CD4-positive, alpha-beta T cell (primary cell): ENCODE measurements around the gene MRPL55. TPM values are rescaled to one million over a fixed set of nuclear protein-coding genes. Genes with fewer than 3 reads are reported as not detected.
A peak's percentile ranks its signal among the peaks of the same experiment; 100 is the strongest.

Experiments
- ATAC-seq: fragments of 200-7000 bp; cut with Tn5 transposase; one replicate; pipeline ENCODE4 v1.10.0; 2022; ENCODE audit warnings: mild to moderate bottlenecking; ENCODE audit not compliant: poor library complexity
- CTCF ChIA-PET: fragments of 350-600 bp; sonication (Branson Sonifier 250); formaldehyde crosslinking; loops from one replicate; lab custom pipeline; 2021; ENCODE audit warnings: antibody characterized with exemption, inconsistent platforms; lab: Charles Lee
- POLR2A ChIA-PET: fragments of 350-600 bp; sonication (Branson Sonifier 250); formaldehyde crosslinking; loops from one replicate; lab custom pipeline; 2021; ENCODE audit warnings: antibody characterized with exemption, inconsistent platforms; lab: Charles Lee
- DNase-seq, 14 experiments: peaks; one replicate each; pipeline ENCODE4 v3.0.0-alpha.2; 2013 to 2020; ENCODE audit warnings: mixed read lengths in 2 of 14
- H3K27ac ChIP-seq, 2 donors: one replicate each; pipeline versions ENCODE4 v1.5.1 to v1.7.0; 2013; ENCODE audit warnings: low read length in 2 of 2, low read depth in 1 of 2, mild to moderate bottlenecking in 1 of 2
- H3K27me3 ChIP-seq, 2 experiments: 1 replicate in 1 of 2; 2 replicates in 1 of 2; pipeline versions ENCODE4 v1.6.1 to v1.7.0; 2013; ENCODE audit warnings: low read length in 2 of 2, control low read depth in 1 of 2, mild to moderate bottlenecking in 1 of 2, moderate library complexity in 1 of 2; ENCODE audit not compliant: insufficient read depth in 2 of 2, control insufficient read depth in 1 of 2
- H3K36me3 ChIP-seq: one replicate; pipeline ENCODE4 v1.6.1; 2013; ENCODE audit warnings: low read length, control low read depth; ENCODE audit not compliant: insufficient read depth
- H3K4me1 ChIP-seq: one replicate; pipeline ENCODE4 v1.6.1; 2013; ENCODE audit warnings: low read length, control low read depth; ENCODE audit not compliant: insufficient read depth
- H3K4me3 ChIP-seq: one replicate; pipeline ENCODE4 v1.5.1; 2013; ENCODE audit warnings: mild to moderate bottlenecking, low read length, moderate library complexity
- H3K9me3 ChIP-seq, 2 experiments: 1 replicate in 1 of 2; 2 replicates in 1 of 2; pipeline versions ENCODE4 v1.6.1 to v1.7.0; 2013; ENCODE audit warnings: low read length in 2 of 2, mild to moderate bottlenecking in 2 of 2, control low read depth in 1 of 2, moderate library complexity in 1 of 2; ENCODE audit not compliant: control insufficient read depth in 1 of 2, insufficient read depth in 1 of 2
- H3K27ac Mint-ChIP-seq: one replicate; pipeline ENCODE4 v1.8.0; 2020; ENCODE audit warnings: mixed read lengths
- H3K27me3 Mint-ChIP-seq: one replicate; pipeline ENCODE4 v1.8.0; 2021; ENCODE audit warnings: mixed read lengths
- H3K36me3 Mint-ChIP-seq: one replicate; pipeline ENCODE4 v1.8.0; 2021; ENCODE audit warnings: low read depth, mixed read lengths
- H3K4me1 Mint-ChIP-seq: one replicate; pipeline ENCODE4 v1.8.0; 2021; ENCODE audit warnings: low read depth, mixed read lengths
- H3K4me3 Mint-ChIP-seq: one replicate; pipeline ENCODE4 v1.8.0; 2020; ENCODE audit warnings: mild to moderate bottlenecking, mixed read lengths
- H3K9me3 Mint-ChIP-seq: one replicate; pipeline ENCODE4 v1.8.0; 2020; ENCODE audit warnings: mixed read lengths
- intact Hi-C, 2 experiments: fragments of 100-400 bp; cut with DNase I in 1 of 2; cut with micrococcal nuclease in 1 of 2; formaldehyde crosslinking; loops; one replicate each; pipeline versions ENCODE4 v1.15.1 to v1.9.0; 2023 to 2025; cut with DNase I, micrococcal nuclease
- total RNA-seq, 174 experiments: library from RNA in 2 of 174; stranded (reverse) in 2 of 174; gene quantifications; one replicate each; pipeline ENCODE4 v1.2.3 and lab custom pipeline; 2021 to 2026
- TF ChIP-seq, protein P1 (sequence below): fragments of 200-600 bp; IDR thresholded peaks from one replicate; pipeline ENCODE4 v1.8.0; 2022; ENCODE audit warnings: antibody characterized with exemption, mild to moderate bottlenecking

MRPL55 gene
- total RNA-seq, 2 experiments from 2014 or later: 120 to 128 TPM

- Mint-ChIP-seq H3K9me3 (no peaks in the 10 kb centered on the region), H3K4me1 (peaks cover 53% of the 10 kb centered on the region), H3K27me3 (no peaks in the 10 kb centered on the region), H3K4me3 (peak within 1 kb of the TSS; percentile 97), H3K36me3 (peaks cover 28% of the 10 kb centered on the region), H3K27ac (peak within 1 kb of the TSS; percentile 99)
- H3K4me3 ChIP-seq: peak within 1 kb of the TSS; percentile 80
- peaks cover 6% of the 10 kb centered on the region for H3K36me3 ChIP-seq
- peaks cover 63% of the 10 kb centered on the region for H3K4me1 ChIP-seq
- POLR2A ChIA-PET: interaction anchor here (0.6 to 3.7 kb wide), 26 partner anchors 9 to 1674 kb away, joined by 3 to 44 read pairs (median 4); partner anchors contain the start of genes GUK1, IBA57, JMJD4 and MRPL55
- ATAC-seq: peak; percentile 84
- CTCF ChIA-PET: interaction anchor here (0.8 to 1.9 kb wide), 4 partner anchors 49 to 540 kb away, joined by 3 to 6 read pairs (median 3); partner anchors contain the start of gene IBA57
- H3K9me3 ChIP-seq: no peaks in the 10 kb centered on the region
- intact Hi-C loops: loop anchor here (1.0 to 10.0 kb wide), 9 partner anchors 21 to 1138 kb away; partner anchors contain the start of genes IBA57 (in 2 of the 2), C1orf35 (in 1 of the 2), COQ8A (in 1 of the 2) and GUK1 (in 1 of the 2)
- TF ChIP-seq, protein P1, sequence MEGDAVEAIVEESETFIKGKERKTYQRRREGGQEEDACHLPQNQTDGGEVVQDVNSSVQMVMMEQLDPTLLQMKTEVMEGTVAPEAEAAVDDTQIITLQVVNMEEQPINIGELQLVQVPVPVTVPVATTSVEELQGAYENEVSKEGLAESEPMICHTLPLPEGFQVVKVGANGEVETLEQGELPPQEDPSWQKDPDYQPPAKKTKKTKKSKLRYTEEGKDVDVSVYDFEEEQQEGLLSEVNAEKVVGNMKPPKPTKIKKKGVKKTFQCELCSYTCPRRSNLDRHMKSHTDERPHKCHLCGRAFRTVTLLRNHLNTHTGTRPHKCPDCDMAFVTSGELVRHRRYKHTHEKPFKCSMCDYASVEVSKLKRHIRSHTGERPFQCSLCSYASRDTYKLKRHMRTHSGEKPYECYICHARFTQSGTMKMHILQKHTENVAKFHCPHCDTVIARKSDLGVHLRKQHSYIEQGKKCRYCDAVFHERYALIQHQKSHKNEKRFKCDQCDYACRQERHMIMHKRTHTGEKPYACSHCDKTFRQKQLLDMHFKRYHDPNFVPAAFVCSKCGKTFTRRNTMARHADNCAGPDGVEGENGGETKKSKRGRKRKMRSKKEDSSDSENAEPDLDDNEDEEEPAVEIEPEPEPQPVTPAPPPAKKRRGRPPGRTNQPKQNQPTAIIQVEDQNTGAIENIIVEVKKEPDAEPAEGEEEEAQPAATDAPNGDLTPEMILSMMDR: no peak
- DNase-seq: peak; percentile 81 to 97 (median 93)
- H3K27ac ChIP-seq: peak within 1 kb of the TSS; percentile 86 to 89
- H3K27me3 ChIP-seq: no peaks in the 10 kb centered on the region
These were observed 26.7 kb downstream of the MRPL55 start, which contains the start of gene ARF1 for GRCh38 chr1:228082214-228082917. Gene ARF1 (plus strand): TSS chr1:228082708. CDS start chr1:228097115, 14,407 bp downstream.

- POLR2A ChIA-PET: interaction anchor here (0.6 to 3.7 kb wide), 24 partner anchors 10 to 1673 kb away, joined by 3 to 44 read pairs (median 5); partner anchors contain the start of genes GUK1, IBA57, MRPL55 and RNF187
- Mint-ChIP-seq H3K9me3 (no peaks in the 10 kb centered on the region), H3K27me3 (no peaks in the 10 kb centered on the region), H3K4me1 (peaks cover 51% of the 10 kb centered on the region), H3K4me3 (peak overlapping the region; percentile 87), H3K36me3 (peaks cover 27% of the 10 kb centered on the region), H3K27ac (peak overlapping the region; percentile 99)
- intact Hi-C loops: loop anchor here (1.0 to 10.0 kb wide), 9 partner anchors 22 to 1137 kb away; partner anchors contain the start of genes IBA57 (in 2 of the 2), C1orf35 (in 1 of the 2), COQ8A (in 1 of the 2) and GUK1 (in 1 of the 2)
- peak overlapping the region; percentile 80 for H3K4me3 ChIP-seq
- no peaks in the 10 kb centered on the region for H3K9me3 ChIP-seq
- CTCF ChIA-PET: interaction anchor here (0.8 to 1.9 kb wide), 4 partner anchors 49 to 539 kb away, joined by 3 to 6 read pairs (median 3); partner anchors contain the start of gene IBA57
- DNase-seq: peak in 3 of 14 experiments; percentile 12 to 52 (median 35)
- peak overlapping the region; percentile 68 to 86 for H3K27ac ChIP-seq
- no peaks in the 10 kb centered on the region for H3K27me3 ChIP-seq
- peaks cover 56% of the 10 kb centered on the region for H3K4me1 ChIP-seq
- TF ChIP-seq, protein P1: no peak
- H3K36me3 ChIP-seq: peaks cover 6% of the 10 kb centered on the region
- peak; percentile 8 for ATAC-seq
These were observed 27.4 kb downstream of the MRPL55 start for GRCh38 chr1:228081578-228082213.

DNA sequence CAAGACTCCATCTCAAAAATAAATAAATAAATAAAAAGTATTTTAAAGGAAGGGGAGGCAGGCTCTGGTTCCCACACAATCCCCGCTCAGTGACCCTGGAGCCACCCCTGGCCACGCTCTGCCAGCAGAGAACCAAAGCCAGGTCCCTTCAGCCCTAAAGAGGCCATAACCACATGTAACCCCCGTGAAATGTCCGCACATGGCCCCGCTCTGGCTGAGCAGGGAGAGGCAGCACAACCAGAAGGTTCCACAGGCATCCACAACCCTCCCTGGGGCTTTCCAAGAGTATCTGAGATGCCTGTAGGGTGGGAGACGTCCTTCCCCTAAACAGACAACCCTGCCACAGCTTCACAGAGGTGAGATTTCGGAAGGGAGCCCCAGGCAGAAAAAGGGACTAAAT lies 28.0 kb downstream of the MRPL55 start:
- ChIA-PET CTCF (interaction anchor here (1.1 kb wide), 1 partner anchor 86 kb away, joined by 3 read pairs; no protein-coding TSS in a partner anchor), POLR2A (interaction anchor here (1.6 to 3.7 kb wide), 3 partner anchors 18 to 85 kb away, joined by 11 to 44 read pairs (median 38); partner anchors contain the start of gene IBA57)
- no peak overlapping the region for H3K27ac ChIP-seq
- H3K36me3 ChIP-seq: peaks cover 6% of the 10 kb centered on the region
- intact Hi-C loops: loop anchor here (5.0 to 10.0 kb wide), 4 partner anchors 86 to 1136 kb away; partner anchors contain the start of genes IBA57 (in 2 of the 2), COQ8A (in 1 of the 2) and ZNF678 (in 1 of the 2)
- H3K9me3 ChIP-seq: no peaks in the 10 kb centered on the region
- ATAC-seq (no peak), DNase-seq (peak in 2 of 14 experiments; percentile 11 to 42)
- Mint-ChIP-seq H3K9me3 (no peaks in the 10 kb centered on the region), H3K36me3 (peaks cover 27% of the 10 kb centered on the region), H3K4me1 (peaks cover 45% of the 10 kb centered on the region), H3K4me3 (peak overlapping the region; percentile 87), H3K27ac (peak overlapping the region; percentile 79), H3K27me3 (no peaks in the 10 kb centered on the region)
- H3K4me3 ChIP-seq: peak overlapping the region; percentile 80
- H3K27me3 ChIP-seq: no peaks in the 10 kb centered on the region
- H3K4me1 ChIP-seq: peaks cover 51% of the 10 kb centered on the region
- TF ChIP-seq, protein P1: no peak
